GM23248 (cell line): ENCODE data around the gene GLOD4.

Experiments
- EZH2 ChIP-seq: fragments of 200-600 bp; sonication (generic); IDR thresholded peaks from 2 replicates; pipeline ENCODE4 v1.6.1; 2018; ENCODE audit warnings: antibody characterized with exemption, mild to moderate bottlenecking; ENCODE audit not compliant: insufficient read depth, poor library complexity, severe bottlenecking
- EZH2phosphoT487 ChIP-seq: fragments of 200-600 bp; sonication (generic); IDR thresholded peaks from 2 replicates; pipeline ENCODE4 v1.6.1; 2018; ENCODE audit warnings: antibody characterized with exemption, moderate library complexity, mild to moderate bottlenecking, low read depth; ENCODE audit not compliant: insufficient read depth

GRCh38 chr17:752620-753219 lies 29.4 kb downstream of the GLOD4 start:
- TF ChIP-seq EZH2 = no peak
- TF ChIP-seq EZH2phosphoT487 = no peak
